ENCODE data around the gene RXRA. TPM values are rescaled to one million over a fixed set of nuclear protein-coding genes. Genes with fewer than 3 reads are reported as not detected.

The RXRA gene
- total RNA-seq, 1 experiment from 2014 or later = 29.9 TPM

GRCh38 chr9:134314039-134314949 lies 12.0 kb upstream of the RXRA start:
- H2AFZ ChIP-seq (ENCODE audit: low read length) = no peak overlapping the region
- no peak overlapping the region for H3K18ac ChIP-seq (ENCODE audit: insufficient read length, low read depth, low read length)
- H3K4ac ChIP-seq (ENCODE audit: low read depth, low read length) = no peak overlapping the region
- no peak overlapping the region for H3K56ac ChIP-seq (ENCODE audit: insufficient read length, low read depth, low read length)
- H3K23me2 ChIP-seq (ENCODE audit: insufficient read length, low read depth, low read length, poor library complexity, severe bottlenecking) = no peaks in the 10 kb centered on the region
- H2BK12ac ChIP-seq (ENCODE audit: insufficient read length, low read depth, low read length) = no peak overlapping the region
- no peaks in the 10 kb centered on the region; the same call in none of the 2 replicates for H3K27me3 Mint-ChIP-seq (ENCODE audit: low read depth)
- no peak overlapping the region for H3K27ac ChIP-seq (ENCODE audit: insufficient read length, low read depth, low read length)
- H4K5ac ChIP-seq (ENCODE audit: insufficient read length, low read depth, low read length) = no peak overlapping the region
- H3K36me3 Mint-ChIP-seq (ENCODE audit: insufficient read depth in 1 of 3, low read depth in 3 of 3) = no peaks in the 10 kb centered on the region; a peak in 1 of 7 replicates
- H3K9ac ChIP-seq (ENCODE audit: extremely low read depth, insufficient read length, low read length) = no peak overlapping the region
- no peak for TF ChIP-seq CTCF (conservative IDR thresholded peaks at IDR 0.05)
- no peak overlapping the region for H2AK5ac ChIP-seq (ENCODE audit: insufficient read length, low read length)
- H4K20me1 ChIP-seq (ENCODE audit: control insufficient read depth, insufficient read depth, insufficient read length) = no peaks in the 10 kb centered on the region
- H3K4me3 Mint-ChIP-seq = no peak overlapping the region
- no peak overlapping the region for H3K14ac ChIP-seq (ENCODE audit: insufficient read depth, low read length)
- H3K4me1 Mint-ChIP-seq = peaks cover 4 to 10% of the 10 kb centered on the region in 2 experiments; a peak in 3 of 4 replicates
- WGBS (ENCODE audit: extremely low coverage, insufficient read length, low lambda C conversion rate) = no CpG with 5 or more reads among the region's 20 CpGs
- no peak overlapping the region for H2BK20ac ChIP-seq (ENCODE audit: low read depth, low read length, poor library complexity, severe bottlenecking)
- no peaks in the 10 kb centered on the region for H3K9me3 ChIP-seq (ENCODE audit: control insufficient read depth, low read depth, low read length)
- no peak overlapping the region for H2BK5ac ChIP-seq (ENCODE audit: insufficient read length, low read length)
- H3K4me2 ChIP-seq (ENCODE audit: insufficient read depth, insufficient read length, low read length) = no peak overlapping the region
- no peak overlapping the region for H3T11ph ChIP-seq (ENCODE audit: low read length)
- no peaks in the 10 kb centered on the region for H3K79me1 ChIP-seq (ENCODE audit: insufficient read depth, low read depth, low read length, poor library complexity, severe bottlenecking)
- no peak for DNase-seq
- H3K9me3 Mint-ChIP-seq = peaks cover 8 to 16% of the 10 kb centered on the region in 2 experiments
- no peaks in the 10 kb centered on the region for H3K27me3 ChIP-seq (ENCODE audit: insufficient read depth, low read length)
- no peak overlapping the region for H3K23ac ChIP-seq (ENCODE audit: insufficient read length, low read depth, low read length)
- H2BK15ac ChIP-seq (ENCODE audit: low read depth, low read length) = no peak overlapping the region
- H3K4me1 ChIP-seq (ENCODE audit: insufficient read depth, low read length) = no peaks in the 10 kb centered on the region
- no peak overlapping the region for H4K91ac ChIP-seq (ENCODE audit: insufficient read length, low read depth, low read length)
- no peak overlapping the region for H4K8ac ChIP-seq (replicated peaks; ENCODE audit: insufficient read length, low read depth, low read length)
- no peak overlapping the region; a peak in 1 of 7 replicates for H3K27ac Mint-ChIP-seq
- no peaks in the 10 kb centered on the region for H3K79me2 ChIP-seq (ENCODE audit: insufficient read depth, low read length)
- H2BK120ac ChIP-seq (ENCODE audit: low read depth, low read length, poor library complexity, severe bottlenecking) = no peak overlapping the region
